ENCODE measurements around the gene CYP11A1.

- TF ChIP-seq POLR2AphosphoS5 (IDR thresholded peaks at IDR 0.05; ENCODE audit: borderline replicate concordance, low read depth, low read length) (no peak), EZH2 (IDR thresholded peaks at IDR 0.05) (no peak), FOXP2 (optimal IDR thresholded peaks at IDR 0.05; ENCODE audit: control extremely low read depth, extremely low read length, insufficient read depth) (no peak)
Observed at GRCh38 chr15:74387141-74387541, 19.7 kb upstream of the CYP11A1 start.

All from SK-N-MC (cell line).